Anterior cingulate cortex (tissue), 58 donors: ENCODE data around the gene FAM83G.
"Not testable (repeated sequence)": the region's sequence is repeated elsewhere in the genome, so short reads cannot be mapped to it uniquely, and the experiment has no call there.

Experiments
- DNase-seq, 58 donors: peaks; one replicate each; lab custom pipeline; 2025; lab: John Stamatoyannopoulos, UW

Gene FAM83G, protein sequence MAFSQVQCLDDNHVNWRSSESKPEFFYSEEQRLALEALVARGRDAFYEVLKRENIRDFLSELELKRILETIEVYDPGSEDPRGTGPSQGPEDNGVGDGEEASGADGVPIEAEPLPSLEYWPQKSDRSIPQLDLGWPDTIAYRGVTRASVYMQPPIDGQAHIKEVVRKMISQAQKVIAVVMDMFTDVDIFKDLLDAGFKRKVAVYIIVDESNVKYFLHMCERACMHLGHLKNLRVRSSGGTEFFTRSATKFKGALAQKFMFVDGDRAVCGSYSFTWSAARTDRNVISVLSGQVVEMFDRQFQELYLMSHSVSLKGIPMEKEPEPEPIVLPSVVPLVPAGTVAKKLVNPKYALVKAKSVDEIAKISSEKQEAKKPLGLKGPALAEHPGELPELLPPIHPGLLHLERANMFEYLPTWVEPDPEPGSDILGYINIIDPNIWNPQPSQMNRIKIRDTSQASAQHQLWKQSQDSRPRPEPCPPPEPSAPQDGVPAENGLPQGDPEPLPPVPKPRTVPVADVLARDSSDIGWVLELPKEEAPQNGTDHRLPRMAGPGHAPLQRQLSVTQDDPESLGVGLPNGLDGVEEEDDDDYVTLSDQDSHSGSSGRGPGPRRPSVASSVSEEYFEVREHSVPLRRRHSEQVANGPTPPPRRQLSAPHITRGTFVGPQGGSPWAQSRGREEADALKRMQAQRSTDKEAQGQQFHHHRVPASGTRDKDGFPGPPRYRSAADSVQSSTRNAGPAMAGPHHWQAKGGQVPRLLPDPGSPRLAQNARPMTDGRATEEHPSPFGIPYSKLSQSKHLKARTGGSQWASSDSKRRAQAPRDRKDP

DNA sequence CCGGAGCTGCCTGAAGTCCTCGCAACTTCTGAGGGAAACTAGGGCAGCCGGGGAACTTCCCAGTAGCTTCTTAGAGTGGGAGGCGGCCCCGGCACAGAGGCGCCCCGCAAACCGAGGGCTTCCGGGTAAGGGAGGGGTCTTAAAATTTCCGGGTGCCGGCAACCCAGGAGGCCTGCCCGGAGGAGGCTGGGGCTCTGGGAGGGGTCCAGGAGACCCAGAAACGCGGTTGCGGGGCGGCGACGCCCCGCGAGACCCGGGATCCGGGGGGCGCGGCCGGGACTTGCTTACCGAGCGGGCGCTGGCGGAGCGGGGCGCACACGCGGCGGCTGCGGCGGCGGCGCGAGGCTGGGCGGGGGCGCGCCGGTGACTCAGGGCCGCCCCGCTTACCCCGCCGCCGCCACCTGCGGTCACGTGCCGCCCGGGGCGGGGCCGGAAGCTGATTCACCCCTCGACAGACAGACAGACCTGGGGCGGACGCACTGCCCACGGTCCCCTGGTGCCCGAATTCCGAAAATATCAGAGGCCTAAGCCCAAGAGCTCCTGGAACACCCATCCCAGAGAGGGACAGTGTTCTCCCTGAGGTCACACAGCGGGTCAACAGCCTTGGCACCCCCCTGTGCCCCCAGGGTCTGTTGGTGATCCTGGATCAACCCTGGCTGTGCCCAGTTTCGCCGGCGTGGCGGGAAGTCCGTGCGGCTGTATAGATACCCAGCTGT lies at the start of gene FAM83G:
Gene FAM83G, minus strand, starts transcription at position 344 of the 716 bp plus-strand sequence. CDS start 723 bp downstream, outside the sequence.
- DNase-seq = peak in 5 of 58 donors; percentile 8 to 26 (median 14)

DNA sequence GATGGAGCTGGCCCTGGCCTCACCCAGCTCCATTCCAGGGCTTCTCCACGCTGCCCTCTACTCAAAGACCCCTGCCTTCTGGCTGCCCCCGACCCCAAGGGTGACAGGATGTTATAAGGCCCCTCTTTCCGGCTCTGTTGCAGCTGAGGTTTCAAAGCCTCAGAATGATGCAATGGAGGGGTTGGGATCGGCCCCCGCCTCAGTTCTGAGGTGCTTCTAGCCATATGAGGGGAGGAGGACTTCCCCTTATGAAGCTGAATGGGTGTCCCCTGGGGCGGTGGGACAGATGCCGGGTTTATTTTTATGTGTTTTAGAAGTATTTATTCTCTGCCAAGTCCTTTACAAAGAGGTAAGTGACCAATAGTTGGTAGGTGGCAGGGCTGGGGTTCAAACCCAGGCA lies 44.3 kb upstream of the FAM83G start:
- not testable (repeated sequence) for DNase-seq

DNA sequence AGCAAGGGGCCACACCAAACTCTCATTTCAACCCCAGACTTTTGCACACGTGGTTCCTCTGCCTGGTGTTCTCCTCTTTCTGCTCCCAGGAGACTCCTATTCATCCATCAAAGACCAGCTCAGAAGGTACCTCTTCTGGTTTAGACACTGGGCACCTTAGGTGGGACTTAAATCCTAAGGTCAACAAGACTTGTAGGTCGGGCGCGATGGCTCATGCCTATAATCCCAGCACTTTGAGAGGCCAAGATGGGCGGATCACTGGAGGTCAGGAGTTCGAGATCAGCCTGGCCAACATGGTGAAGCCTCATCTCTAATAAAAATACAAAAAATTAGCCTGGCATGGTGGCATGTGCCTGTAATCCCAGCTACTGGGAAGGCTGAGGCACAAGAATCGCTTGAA lies 42.9 kb upstream of the FAM83G start:
- not testable (repeated sequence) for DNase-seq

DNA sequence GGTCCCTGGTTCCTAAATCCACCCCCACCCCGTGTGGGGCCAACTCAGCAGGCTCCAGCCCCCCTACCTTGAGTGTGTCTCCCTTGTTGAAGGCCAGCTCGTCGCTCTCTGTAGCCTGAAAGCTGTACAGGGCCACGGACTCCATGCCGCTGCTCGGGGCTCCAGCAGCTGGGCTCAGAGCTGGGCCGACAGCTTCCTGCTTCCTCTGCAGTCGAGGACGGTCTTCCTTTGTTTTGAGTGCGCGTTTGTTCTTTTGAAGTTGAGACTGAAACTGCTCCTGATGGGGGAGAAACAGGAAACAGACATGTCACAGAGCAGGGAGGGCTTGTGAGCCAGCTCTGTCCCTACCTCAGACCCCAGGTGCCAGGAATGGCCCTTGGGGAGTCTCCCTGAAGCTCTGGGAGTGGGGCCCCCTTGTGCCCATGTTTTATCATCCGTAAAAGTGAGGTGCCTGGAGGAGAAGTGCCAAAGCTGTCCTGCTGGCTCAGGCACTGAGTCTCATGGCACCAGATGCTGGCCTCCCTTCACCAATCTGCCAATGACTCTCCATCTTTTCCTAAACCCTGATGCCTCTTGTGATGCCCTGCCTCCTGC lies 42.3 kb upstream of the FAM83G start, which contains the start of gene GRAP:
Gene GRAP, minus strand, starts transcription at position 176 of the 594 bp plus-strand sequence. Its CDS starts 31 bp downstream, at position 145.
- not testable (repeated sequence) for DNase-seq

DNA sequence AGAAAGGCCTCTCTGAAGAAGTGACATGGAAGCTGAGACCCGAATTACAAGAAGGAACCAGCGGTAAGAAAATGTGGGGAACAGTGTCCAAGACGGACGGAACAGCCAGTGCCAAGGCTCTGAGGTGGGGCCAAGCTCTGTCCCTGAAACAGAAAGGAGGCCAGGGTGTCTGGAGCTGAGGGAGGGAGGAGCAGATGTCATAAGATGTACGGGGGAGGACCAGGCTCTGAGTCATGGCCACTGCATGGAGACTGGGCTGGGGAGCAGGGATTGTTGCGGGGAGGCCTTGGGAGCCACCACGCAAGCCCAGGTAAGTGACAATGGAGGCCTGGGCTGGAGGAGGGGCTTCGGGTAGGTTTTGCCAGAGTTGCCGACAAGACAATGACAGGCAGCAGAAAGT lies 40.1 kb upstream of the FAM83G start:
- not testable (repeated sequence) for DNase-seq

DNA sequence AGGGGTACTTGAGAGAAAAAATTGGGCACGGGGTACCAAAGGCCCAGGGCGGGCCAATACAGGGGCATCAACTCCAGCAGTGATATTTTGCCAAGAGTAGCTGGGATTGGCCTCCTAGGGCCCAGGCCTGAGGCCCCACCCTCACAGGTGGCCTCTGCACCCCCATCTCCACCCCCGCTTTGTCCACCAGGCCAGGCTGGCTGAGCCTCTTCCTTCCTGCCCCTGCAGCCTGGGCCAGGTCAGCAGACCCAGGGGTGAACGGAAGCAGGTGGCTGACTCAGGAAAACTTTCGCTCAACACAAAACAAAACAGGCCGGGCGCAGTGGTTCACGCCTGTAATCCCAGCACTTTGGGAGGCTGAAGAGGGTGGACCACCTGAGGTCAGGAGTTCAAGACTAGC lies 38.5 kb upstream of the FAM83G start:
- not testable (repeated sequence) for DNase-seq

DNA sequence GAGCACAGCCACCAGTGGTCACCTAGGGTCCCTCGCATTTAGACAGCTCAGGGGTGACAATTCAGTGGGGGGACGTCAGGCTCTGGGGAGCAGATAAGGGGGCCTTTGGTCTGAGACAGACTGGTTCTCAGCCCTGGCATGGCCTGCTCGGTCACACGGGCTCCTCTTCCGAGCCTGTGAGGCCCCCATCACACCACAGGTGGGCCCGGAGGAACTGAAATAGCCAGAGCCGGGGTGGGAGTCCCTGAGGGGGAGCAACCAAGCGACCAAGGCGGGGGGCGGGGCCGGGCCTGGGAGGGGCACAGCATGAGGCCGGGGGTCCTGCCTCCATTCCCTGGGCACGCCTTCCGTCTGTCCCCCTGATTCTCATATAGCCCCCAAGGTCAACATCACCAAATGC lies 37.8 kb upstream of the FAM83G start:
- not testable (repeated sequence) for DNase-seq

DNA sequence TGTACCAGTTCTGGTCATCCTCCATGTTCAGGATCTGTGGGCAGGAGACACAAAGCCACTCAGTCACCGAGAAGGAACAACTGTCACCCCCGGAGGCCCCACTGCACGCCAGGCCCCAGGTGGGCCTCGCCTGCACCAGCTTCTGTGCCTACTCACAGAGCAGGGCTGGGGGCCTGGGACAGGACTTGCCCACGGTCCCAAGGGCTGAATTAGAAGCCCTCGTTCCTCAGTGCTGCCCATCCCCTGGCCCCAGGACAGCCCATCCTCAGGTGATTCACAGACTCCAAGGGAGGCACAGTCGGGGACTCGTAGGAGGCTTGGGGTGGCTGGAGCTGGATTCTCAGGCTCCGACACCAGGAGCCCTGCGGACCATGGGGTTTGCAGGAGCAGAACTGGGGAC lies 37.3 kb upstream of the FAM83G start:
- DNase-seq = not testable (repeated sequence)

DNA sequence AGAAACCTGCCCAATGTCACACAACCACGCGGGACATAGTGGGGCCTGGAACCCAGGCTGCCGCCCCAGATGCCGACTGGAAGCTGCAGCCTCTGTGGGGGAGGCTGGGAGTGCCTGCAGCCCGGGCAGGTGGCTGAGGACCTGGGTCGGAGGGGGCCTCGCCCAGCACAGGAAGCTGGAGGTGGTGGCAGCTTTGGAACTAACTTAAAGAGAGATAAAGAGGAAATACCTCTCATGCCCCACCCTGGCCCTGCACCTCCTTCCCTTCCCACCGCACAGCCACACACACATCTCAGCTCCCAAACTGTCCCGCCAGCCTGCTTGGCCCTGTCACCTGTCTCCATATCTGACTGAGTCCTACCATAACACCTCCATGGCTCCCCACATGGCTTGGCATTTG lies 35.8 kb upstream of the FAM83G start:
- not testable (repeated sequence) for DNase-seq

DNA sequence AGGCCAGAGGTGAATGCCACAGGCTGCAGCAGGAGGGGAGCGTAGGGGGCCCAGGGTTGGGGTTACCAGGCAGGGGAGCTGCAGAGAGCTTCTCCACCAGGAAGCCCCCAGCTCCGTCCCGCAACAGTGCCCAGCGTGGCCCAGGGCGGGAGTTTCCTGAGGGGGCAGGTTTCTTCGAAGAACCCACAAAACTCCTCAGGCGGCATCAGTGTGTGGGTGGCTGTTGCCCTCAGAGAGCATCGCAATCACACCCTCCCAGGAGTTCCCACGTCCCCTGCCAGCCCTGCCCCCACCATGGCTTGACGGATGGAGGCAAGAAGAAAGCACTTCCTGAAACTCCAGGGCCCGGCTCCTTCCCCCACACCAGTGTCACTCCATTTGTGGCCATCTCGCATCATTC lies 34.2 kb upstream of the FAM83G start:
- not testable (repeated sequence) for DNase-seq

DNA sequence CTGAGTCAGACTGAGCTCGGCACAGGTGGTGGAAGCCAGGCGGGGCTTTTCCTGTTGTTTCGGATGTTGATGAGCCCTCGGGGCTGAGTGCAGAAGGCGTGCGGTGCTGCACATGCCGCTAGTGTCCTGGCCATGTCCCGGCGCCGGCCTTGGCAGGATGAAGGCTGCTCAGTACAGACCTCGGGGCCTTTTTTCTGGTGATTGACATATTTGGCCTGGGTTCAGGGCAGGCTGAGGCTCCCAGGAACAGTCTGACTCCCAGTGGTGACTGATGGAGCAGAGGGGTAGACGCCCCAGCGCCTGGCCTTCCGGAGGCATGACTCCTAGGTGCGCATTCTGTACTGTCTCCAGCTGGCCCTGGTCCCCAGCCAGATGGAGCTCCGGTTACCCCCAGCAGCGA lies 33.4 kb upstream of the FAM83G start:
- DNase-seq = not testable (repeated sequence)

DNA sequence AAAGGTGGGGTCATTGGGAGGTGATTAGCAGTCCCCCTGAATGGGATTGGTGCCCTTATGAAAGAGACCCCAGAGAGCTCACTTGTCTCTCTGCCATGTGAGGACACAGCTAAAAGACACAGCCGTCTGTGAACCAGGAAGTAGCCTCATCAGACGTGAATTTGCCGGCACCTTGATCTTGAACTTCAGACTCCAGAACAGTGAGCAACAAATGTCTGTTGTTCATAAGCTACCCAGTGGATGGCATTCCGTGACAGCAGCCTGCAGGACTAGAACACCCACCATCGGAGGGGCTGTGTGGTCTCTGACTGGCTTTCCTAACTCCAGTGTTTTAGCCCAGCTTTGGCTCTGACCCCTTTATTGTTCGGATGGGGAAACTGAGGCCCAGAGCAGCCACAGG lies 33.0 kb upstream of the FAM83G start:
- DNase-seq = not testable (repeated sequence)

DNA sequence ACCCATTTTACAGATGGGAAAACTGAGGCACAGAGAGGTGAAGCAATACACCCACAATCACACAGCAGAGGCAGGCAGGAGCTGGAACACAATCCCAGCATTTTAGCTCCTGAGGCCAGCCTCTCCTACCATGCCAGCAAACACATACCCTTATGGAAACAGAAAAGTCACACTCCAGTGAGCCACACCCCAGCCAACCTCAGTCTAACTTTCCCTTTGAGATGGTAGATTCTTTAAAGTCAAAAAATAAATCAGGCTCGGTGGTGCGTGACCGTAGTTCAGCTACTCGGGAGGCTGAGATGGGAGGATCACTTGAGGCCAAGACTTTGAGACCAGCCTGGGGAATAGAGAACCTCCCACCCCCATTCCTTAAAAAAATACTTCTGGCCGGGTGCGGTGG lies 31.6 kb upstream of the FAM83G start:
- not testable (repeated sequence) for DNase-seq

DNA sequence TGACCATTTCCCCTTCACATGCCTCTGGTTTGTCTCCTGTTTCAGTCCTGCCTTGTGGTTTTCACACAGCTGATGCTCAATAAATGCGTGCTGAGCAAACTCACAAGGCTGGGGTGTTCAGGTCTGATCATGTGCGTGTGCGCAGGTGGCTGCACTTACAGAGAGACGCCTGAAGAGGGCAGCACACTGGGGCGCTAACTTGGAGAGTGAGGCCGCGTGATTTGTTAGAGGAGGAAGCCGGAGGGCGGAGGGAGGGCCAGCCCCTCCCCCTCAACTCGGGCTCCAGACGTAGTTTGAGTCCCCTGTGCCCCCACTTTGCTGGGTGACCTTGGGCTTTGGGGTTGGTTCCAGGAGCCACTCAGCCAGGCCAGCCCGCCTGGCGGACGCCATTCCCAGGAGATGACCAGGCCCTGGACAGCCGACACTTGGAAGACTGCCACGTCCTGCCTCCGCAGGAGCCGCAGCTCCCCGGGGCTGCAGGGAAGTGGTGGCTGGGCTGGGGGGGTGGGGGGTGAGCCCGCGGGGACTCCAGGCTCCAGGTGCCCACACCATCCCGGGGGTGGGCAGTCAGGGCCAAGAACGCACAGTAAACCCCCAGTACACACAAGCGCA lies 27.9 kb upstream of the FAM83G start:
- DNase-seq = not testable (repeated sequence)

DNA sequence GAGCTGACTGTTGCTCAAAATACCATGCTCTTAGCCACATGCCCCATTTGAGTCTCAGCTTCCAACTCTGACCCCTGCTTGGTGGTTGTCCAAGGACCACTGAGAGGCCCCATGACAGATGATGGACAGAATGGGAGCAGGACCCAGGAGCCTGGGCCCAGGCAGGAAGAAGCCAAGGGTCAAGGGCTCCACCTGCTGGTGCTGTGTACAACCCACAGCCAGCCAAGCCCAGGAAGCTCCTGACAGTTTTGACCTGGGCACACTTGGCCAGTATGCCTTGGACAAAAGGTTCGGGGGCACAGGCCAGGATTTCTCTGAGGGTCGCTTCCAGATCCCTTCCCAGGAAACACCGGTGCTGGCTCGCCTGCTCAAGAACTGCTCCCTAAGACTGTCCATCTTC lies 27.2 kb upstream of the FAM83G start:
- DNase-seq = not testable (repeated sequence)

DNA sequence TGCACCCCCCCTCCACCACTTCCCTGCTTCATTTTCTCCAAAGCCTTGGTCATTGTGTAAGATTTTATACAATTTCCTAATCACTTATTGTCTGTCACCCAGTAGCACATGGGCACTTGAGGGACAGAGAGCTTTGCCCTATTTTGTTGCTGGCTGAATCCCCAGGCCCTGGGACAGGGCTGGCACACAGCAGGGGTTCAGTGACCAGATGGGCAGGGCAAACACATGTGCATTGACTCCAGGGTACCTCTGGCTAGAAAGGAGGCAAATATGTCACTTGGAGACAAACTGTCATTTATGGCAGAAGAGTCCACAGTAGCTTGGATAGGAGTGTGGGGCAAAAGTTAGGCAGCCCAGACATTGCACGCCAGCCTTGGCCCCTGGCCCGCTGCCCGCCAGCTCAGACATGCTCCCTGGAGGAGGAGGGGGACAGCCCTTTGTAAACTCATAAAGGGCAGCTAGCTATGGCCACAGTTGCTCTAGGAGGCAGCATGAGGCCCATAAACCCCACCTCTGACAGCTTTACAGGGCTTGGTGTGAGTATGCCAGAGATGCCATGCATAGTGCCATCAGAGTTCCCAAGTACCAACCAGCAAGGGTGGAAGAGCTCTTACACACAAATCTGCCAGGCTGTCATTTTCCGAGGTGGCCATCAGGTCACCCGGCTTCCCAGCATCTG lies 26.3 kb upstream of the FAM83G start:
- DNase-seq = not testable (repeated sequence)

DNA sequence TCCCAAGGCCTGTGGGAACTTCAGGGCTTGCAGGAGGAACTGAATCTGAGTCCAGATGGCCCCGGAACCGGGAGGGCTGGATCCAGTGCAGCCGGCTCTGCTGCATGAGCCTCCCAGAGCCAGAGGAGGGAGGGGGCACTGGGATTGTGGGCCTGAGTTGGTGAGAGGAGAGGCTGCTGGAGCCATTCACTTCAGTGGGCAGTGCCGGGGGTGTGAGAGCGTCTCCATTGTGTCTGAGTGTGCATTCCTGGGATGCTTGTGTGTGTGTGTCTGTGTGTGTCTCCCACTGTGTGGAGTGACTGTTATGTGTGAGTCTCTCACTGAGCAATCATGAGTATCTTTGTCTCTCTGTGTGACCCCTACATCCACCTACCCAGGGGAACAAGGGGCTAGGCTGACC lies 25.2 kb upstream of the FAM83G start:
- not testable (repeated sequence) for DNase-seq

DNA sequence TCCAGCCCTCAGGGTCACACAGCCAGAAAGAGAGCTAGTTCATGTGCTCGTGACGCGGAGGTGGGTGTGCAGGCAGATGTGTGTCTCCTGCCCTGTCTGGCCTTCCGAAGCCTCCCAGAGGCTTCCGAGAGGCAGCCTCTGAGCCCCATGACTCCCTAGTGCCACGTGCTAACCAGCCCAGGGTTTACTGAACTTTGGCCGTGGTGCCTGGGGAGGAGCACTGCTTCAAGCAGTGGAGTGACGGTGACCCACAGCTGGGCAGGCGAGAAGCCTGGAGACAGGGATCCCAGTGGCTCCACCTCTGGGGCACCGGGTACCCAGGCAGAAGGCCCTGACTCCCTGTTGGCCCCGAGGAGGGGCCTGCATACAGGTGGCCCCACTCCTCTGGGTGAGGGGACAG lies 24.1 kb upstream of the FAM83G start:
- DNase-seq = not testable (repeated sequence)
